ENCODE results near the gene USP32.

USP32 gene

DNA sequence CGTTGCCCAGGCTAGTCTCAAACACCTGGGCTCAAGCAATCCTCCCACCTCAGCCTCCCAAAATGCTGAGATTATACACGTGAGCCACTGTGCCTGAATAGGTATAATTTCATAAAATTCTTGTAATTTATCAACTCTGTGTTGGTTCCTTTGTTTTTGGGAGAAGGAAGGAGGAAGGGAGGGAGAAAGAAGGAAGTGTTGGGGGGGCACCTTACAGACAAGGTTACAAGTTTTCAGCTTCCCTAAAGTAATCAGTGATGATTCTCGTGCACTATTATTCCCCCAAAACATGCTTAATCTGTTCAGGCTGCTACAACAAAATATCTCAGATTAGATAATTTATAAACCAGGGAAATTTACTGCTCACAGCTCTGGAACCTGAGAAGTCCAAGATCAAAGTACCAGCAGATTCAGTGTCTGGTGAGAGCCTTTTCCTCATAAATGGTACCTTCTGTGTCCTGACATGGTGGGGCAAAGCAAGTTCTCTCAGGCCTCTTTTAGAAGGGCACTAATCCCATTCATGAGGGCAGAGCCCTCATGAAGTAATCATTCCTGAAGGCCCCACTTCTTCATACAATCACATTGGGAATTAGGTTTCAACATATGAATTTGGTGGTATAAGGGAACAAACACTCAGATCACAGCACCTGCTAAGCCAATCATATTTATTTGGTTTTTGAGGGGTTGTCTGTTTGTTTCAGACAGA lies 28.1 kb downstream of the USP32 start:
- DNase-seq (ENCODE audit: low read depth), result no peak
- TF ChIP-seq, protein P1, sequence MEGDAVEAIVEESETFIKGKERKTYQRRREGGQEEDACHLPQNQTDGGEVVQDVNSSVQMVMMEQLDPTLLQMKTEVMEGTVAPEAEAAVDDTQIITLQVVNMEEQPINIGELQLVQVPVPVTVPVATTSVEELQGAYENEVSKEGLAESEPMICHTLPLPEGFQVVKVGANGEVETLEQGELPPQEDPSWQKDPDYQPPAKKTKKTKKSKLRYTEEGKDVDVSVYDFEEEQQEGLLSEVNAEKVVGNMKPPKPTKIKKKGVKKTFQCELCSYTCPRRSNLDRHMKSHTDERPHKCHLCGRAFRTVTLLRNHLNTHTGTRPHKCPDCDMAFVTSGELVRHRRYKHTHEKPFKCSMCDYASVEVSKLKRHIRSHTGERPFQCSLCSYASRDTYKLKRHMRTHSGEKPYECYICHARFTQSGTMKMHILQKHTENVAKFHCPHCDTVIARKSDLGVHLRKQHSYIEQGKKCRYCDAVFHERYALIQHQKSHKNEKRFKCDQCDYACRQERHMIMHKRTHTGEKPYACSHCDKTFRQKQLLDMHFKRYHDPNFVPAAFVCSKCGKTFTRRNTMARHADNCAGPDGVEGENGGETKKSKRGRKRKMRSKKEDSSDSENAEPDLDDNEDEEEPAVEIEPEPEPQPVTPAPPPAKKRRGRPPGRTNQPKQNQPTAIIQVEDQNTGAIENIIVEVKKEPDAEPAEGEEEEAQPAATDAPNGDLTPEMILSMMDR (conservative IDR thresholded peaks at IDR 0.05; ENCODE audit: control insufficient read depth, insufficient read depth, low read depth, low read length), result no peak
- no peak overlapping the region for H3K4me3 ChIP-seq (ENCODE audit: control insufficient read depth, low read depth, low read length)

DNA sequence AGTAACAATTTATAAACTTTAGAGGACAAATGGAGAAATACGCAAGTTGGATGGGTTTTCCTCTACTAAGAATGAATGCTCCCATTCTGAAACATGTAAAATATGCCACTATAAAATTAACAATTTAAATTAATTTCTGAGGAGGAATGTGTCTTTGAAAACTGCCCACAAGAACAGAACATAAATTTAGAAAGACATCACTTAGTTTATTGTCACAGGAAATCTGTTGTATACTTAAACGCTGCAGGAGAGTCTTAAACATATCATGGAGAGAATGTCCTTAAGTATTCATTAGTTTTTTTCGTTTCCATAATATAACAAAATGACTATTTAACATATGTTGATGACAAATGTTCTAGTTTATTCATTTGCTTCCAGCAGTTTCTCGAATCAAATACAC lies 29.6 kb downstream of the USP32 start:
- TF ChIP-seq, protein P1 (conservative IDR thresholded peaks at IDR 0.05; ENCODE audit: control insufficient read depth, insufficient read depth, low read depth, low read length), result no peak
- no peak overlapping the region for H3K4me3 ChIP-seq (ENCODE audit: control insufficient read depth, low read depth, low read length)
- no peak for DNase-seq (ENCODE audit: low read depth)

DNA sequence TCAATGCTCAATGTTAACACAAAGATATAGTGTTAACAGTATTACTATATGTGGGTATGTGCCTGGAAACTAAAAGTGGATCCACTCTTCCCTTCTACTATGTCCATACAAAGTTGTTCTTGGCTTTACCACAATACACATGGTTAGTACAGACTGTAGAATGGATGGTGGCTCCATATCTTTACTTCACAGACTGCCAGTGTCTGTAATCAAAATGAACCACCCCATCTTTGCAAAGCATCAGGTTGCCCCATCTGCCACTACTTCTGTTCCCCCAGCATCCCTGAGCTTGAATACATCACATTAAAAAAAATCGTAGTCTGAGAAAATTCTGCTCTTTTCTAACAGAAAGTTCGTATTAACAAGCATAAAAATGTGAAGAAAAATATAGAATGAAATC lies 30.0 kb downstream of the USP32 start:
- TF ChIP-seq, protein P1 (conservative IDR thresholded peaks at IDR 0.05; ENCODE audit: control insufficient read depth, insufficient read depth, low read depth, low read length), result no peak
- DNase-seq (ENCODE audit: low read depth), result no peak
- H3K4me3 ChIP-seq (ENCODE audit: control insufficient read depth, low read depth, low read length), result no peak overlapping the region

DNA sequence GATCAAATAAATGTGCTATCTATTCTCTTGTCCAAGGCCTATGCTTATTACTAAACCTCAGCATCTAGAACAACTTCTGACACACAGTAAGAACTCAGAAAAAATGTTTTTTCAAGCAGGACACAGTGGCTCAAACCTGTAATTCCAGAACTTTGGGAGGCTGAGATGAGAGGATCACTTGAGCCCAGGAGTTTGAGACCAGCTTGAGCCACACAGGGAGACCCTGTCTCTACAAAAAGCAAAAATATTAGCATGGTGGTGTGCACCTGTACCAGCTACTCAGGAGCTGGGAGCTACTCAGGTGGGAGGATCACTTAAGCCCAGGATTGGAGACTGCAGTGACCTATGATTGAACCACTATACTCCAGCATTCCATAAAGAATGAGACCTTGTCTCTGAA lies 32.5 kb downstream of the USP32 start:
- TF ChIP-seq, protein P1 (conservative IDR thresholded peaks at IDR 0.05; ENCODE audit: control insufficient read depth, insufficient read depth, low read depth, low read length), result no peak
- DNase-seq (ENCODE audit: low read depth), result no peak
- H3K4me3 ChIP-seq (ENCODE audit: control insufficient read depth, low read depth, low read length), result no peak overlapping the region

DNA sequence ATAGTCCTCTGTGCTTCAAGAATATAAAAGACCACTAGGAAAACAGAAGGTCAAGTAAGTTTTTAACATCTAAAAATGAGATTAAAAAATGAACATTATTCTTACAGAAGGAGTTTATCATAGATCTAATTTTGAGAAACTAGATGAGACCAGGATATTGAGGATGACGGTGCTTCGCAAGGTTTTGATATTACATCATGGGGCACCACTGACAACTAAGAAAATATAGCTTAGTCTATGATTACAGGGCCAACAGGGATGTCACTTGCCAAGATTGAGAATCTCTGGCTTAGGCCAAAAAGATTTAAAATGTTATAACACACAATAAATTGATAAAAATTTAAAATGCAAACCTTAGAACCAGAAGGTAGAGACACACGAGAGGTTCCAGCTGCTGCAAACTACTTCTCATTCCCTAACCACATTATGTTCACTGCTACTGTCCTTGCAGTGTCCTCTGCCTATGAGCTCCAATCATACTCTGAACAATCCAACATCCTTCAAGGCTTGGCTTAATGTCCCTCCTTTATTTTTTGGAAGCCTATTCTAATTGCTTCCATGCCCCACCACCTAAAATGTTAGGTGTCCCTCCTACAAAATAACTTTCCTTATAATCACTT lies 33.2 kb downstream of the USP32 start:
- TF ChIP-seq, protein P1 (conservative IDR thresholded peaks at IDR 0.05; ENCODE audit: control insufficient read depth, insufficient read depth, low read depth, low read length), result no peak
- DNase-seq (ENCODE audit: low read depth), result no peak
- H3K4me3 ChIP-seq (ENCODE audit: control insufficient read depth, low read depth, low read length), result no peak overlapping the region

DNA sequence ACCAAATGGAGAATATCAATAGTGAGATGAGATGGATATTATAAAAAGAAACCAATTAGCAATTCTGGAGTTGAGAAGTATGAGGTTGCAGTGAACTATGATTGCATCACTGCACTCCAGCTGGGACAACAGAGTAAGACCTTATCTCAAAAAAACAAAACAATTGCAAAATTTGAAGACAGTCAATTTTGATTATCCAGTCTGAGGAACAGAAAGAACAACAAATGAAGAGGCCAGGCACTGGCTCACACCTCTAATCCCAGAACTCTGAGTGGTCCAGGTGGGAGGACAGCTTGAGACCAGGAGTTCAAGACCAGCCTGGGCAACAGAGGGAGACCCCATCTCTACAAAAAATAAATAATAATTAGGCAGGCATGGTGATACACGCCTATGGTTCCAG lies 35.0 kb downstream of the USP32 start:
- TF ChIP-seq, protein P1 (conservative IDR thresholded peaks at IDR 0.05; ENCODE audit: control insufficient read depth, insufficient read depth, low read depth, low read length), result no peak
- DNase-seq (ENCODE audit: low read depth), result peak; percentile 37
- no peak overlapping the region for H3K4me3 ChIP-seq (ENCODE audit: control insufficient read depth, low read depth, low read length)
